Melanocyte of skin (primary cell): ENCODE measurements around the gene C1orf185. TPM values are rescaled to one million over a fixed set of nuclear protein-coding genes. Genes with fewer than 3 reads are reported as not detected.

ENCODE experiments used
- small RNA-seq, 2 donors: library from RNA; depleted of rRNA; stranded (forward); fragments of <200 nt; gene quantifications; one replicate each; pipeline ENCODE3, GENCODE V24; 2012
- total RNA-seq, 2 donors: library from RNA; depleted of rRNA; stranded (reverse); fragments of >200 nt; gene quantifications; 2 replicates each; pipeline ENCODE4 v1.2.3, GENCODE V29; 2012

Gene C1orf185
- total RNA-seq, result not detected

DNA sequence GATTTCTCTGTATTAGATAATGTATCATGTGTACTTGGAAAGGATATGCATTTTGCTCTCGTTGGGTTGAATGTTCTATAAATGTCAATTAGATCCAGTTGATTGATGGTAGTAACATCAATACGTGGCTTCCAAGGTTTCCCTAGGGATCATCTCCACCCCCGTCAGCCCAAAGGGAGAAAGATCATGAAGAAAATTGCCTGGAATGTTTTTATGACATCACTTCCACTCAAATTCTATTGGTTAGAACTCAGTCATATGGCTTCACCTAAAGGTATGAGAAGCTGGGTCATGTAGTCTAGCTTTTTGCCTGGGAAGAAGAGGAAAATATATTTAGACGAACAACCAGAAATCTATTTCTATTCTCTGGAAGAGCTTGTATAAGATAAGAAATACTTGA lies at the start of gene C1orf185:
C1orf185 (plus strand) TSS at position 253 of the 400 bp plus-strand sequence; CDS start at position 259, 6 bp downstream.

Small RNAs within 50 kb of the gene (small RNA-seq; reads per million reads assigned to genes)
- gene MIR4421, result 0 reads per million in 2 donors
- gene MIR6500, result 0 reads per million in 2 donors
- gene RF00019, result 0 reads per million in 2 donors

Other genes with a start within 250 kb of the C1orf185 start
- gene FAF1, start 142.0 kb upstream of the C1orf185 start, total RNA-seq, result 10 to 100 TPM; 34.1 to 45.3 TPM
- 10 to 100 TPM; 24.8 to 29.3 TPM for gene CDKN2C, start 132.0 kb upstream of the C1orf185 start, total RNA-seq
- gene RNF11, start 134.0 kb downstream of the C1orf185 start, total RNA-seq, result 10 to 100 TPM; 64.3 to 74.3 TPM
- gene TTC39A, start 228.3 kb downstream of the C1orf185 start, total RNA-seq, result 1 to 10 TPM in 1 of 2 donors, under 1 TPM in 1; 1.00 to 1.4 TPM